ENCODE data around the gene SLC9A3.
"Not testable (repeated sequence)": the region's sequence is repeated elsewhere in the genome, so short reads cannot be mapped to it uniquely, and the experiment has no call there.

The SLC9A3 gene

GRCh38 chr5:524234-524972, at the start of gene SLC9A3:
TSS of gene SLC9A3 (minus strand) at chr5:524449.
- DNase-seq (ENCODE audit: low read depth, low spot score), result no peak

GRCh38 chr5:573976-574375, 49.7 kb upstream of the SLC9A3 start:
- DNase-seq (ENCODE audit: low read depth, low spot score), result no peak

GRCh38 chr5:573206-573605, 49.0 kb upstream of the SLC9A3 start:
- DNase-seq (ENCODE audit: low read depth, low spot score), result no peak

- peak; percentile 80 for DNase-seq (ENCODE audit: low read depth, low spot score)
Observed at GRCh38 chr5:572398-573019, 48.3 kb upstream of the SLC9A3 start.

- no peak for DNase-seq (ENCODE audit: low read depth, low spot score)
Observed at GRCh38 chr5:571791-572190, 47.5 kb upstream of the SLC9A3 start.

- no peak for DNase-seq (ENCODE audit: low read depth, low spot score)
Observed at GRCh38 chr5:570886-571285, 46.6 kb upstream of the SLC9A3 start.

- DNase-seq (ENCODE audit: low read depth, low spot score), result no peak
Observed at GRCh38 chr5:570446-570845, 46.2 kb upstream of the SLC9A3 start.

- DNase-seq (ENCODE audit: low read depth, low spot score), result no peak
Observed at GRCh38 chr5:569868-570361, 45.7 kb upstream of the SLC9A3 start.

- no peak for DNase-seq (ENCODE audit: low read depth, low spot score)
Observed at GRCh38 chr5:569358-569867, 45.2 kb upstream of the SLC9A3 start.

- DNase-seq (ENCODE audit: low read depth, low spot score), result no peak
Observed at GRCh38 chr5:568809-569208, 44.6 kb upstream of the SLC9A3 start.

- no peak for DNase-seq (ENCODE audit: low read depth, low spot score)
Observed at GRCh38 chr5:568061-568781, 44.0 kb upstream of the SLC9A3 start.

- DNase-seq (ENCODE audit: low read depth, low spot score), result no peak
Observed at GRCh38 chr5:567664-568060, 43.4 kb upstream of the SLC9A3 start.

GRCh38 chr5:566636-567309, 42.5 kb upstream of the SLC9A3 start:
- no peak for DNase-seq (ENCODE audit: low read depth, low spot score)

GRCh38 chr5:565782-566440, 41.7 kb upstream of the SLC9A3 start:
- no peak for DNase-seq (ENCODE audit: low read depth, low spot score)

GRCh38 chr5:561408-561807, 37.2 kb upstream of the SLC9A3 start:
- DNase-seq (ENCODE audit: low read depth, low spot score), result no peak

GRCh38 chr5:560792-561166, 36.5 kb upstream of the SLC9A3 start:
- no peak for DNase-seq (ENCODE audit: low read depth, low spot score)

GRCh38 chr5:558871-559503, 34.7 kb upstream of the SLC9A3 start:
- no peak for DNase-seq (ENCODE audit: low read depth, low spot score)

- DNase-seq (ENCODE audit: low read depth, low spot score), result no peak
Observed at GRCh38 chr5:558326-558725, 34.1 kb upstream of the SLC9A3 start.

- not testable (repeated sequence) for DNase-seq (ENCODE audit: low read depth, low spot score)
Observed at GRCh38 chr5:557917-558316, 33.7 kb upstream of the SLC9A3 start.

- DNase-seq (ENCODE audit: low read depth, low spot score), result no peak
Observed at GRCh38 chr5:556909-557441, 32.7 kb upstream of the SLC9A3 start.

All from ELF-1 (cell line).